GM12878 (cell line): Measurements from ENCODE around the gene FBXW9. TPM values are rescaled to one million over a fixed set of nuclear protein-coding genes. Genes with fewer than 3 reads are reported as not detected.

Source experiments
- ATAC-seq: fragments of 200-7000 bp; cut with Tn5 transposase; 3 replicates; pipeline ENCODE4 v1.9.1; 2020; ENCODE audit warnings: mild to moderate bottlenecking, moderate library complexity
- BruUV-seq: library from RNA; stranded (reverse); fragments of 400-500 nt; replicated peaks from 2 replicates; lab custom pipeline; 2021; lab: Mats Ljungman, UMichigan
- CTCF ChIA-PET: fragments of 300-600 bp; sonication (Branson Sonifier 250); formaldehyde crosslinking; extraction: SDS; loops from one replicate; lab custom pipeline; 2021; ENCODE audit warnings: inconsistent platforms; lab: Yijun Ruan, JAX
- POLR2A ChIA-PET: fragments of 350-600 bp; formaldehyde crosslinking; extraction: SDS; loops from one replicate; lab custom pipeline; 2021; ENCODE audit warnings: inconsistent platforms; lab: Charles Lee
- RAD21 ChIA-PET: fragments of 300-600 bp; sonication (Branson Sonifier 250); formaldehyde crosslinking; loops from one replicate; lab custom pipeline; 2023; ENCODE audit warnings: antibody characterized with exemption; ENCODE audit not compliant: unreplicated experiment; lab: Charles Lee
- SMC1A ChIA-PET: fragments of 300-600 bp; sonication (Branson Sonifier 250); formaldehyde crosslinking; loops from one replicate; lab custom pipeline; 2023; ENCODE audit not compliant: unreplicated experiment, uncharacterized antibody; lab: Charles Lee
- DNase-seq: peaks from one replicate; pipeline ENCODE4 v3.0.0-alpha.2; 2011; ENCODE audit warnings: low read depth, low spot score
- FAIRE-seq: peaks from 3 replicates; lab custom pipeline; 2011; peaks lifted over from hg19 to GRCh38; lab: Jason Lieb, UNC
- H2AFZ ChIP-seq: 2 replicates; pipeline ENCODE4 v1.6.0; 2011; ENCODE audit warnings: low read depth, low read length, control low read depth; ENCODE audit not compliant: control insufficient read depth
- H3K27ac ChIP-seq: 2 replicates; pipeline ENCODE4 v1.5.1; 2011; ENCODE audit warnings: control low read depth; ENCODE audit not compliant: control insufficient read depth, insufficient read depth
- H3K27me3 ChIP-seq, 2 experiments: replicated peaks in 1 of 2; 2 replicates each; pipeline versions ENCODE4 v1.6.0 to v1.6.1; 2011; ENCODE audit warnings: low read length in 1 of 2; ENCODE audit not compliant: control insufficient read depth in 2 of 2, insufficient read depth in 2 of 2
- H3K36me3 ChIP-seq, 2 experiments: 2 replicates each; pipeline ENCODE4 v1.5.1; 2011; ENCODE audit warnings: low read length in 1 of 2; ENCODE audit not compliant: control insufficient read depth in 2 of 2, insufficient read depth in 2 of 2
- H3K4me1 ChIP-seq: 2 replicates; pipeline ENCODE4 v1.6.1; 2011; ENCODE audit warnings: mild to moderate bottlenecking, low read length, moderate library complexity, mixed read lengths; ENCODE audit not compliant: control insufficient read depth, insufficient read depth
- H3K4me2 ChIP-seq: 2 replicates; pipeline ENCODE4 v1.6.0; 2011; ENCODE audit warnings: control low read depth; ENCODE audit not compliant: control insufficient read depth, insufficient read depth
- H3K4me3 ChIP-seq: fragments of 200-600 bp; sonication (generic); 2 replicates; pipeline ENCODE4 v1.5.1; 2016
- H3K79me2 ChIP-seq: 2 replicates; pipeline ENCODE4 v1.6.0; 2011; ENCODE audit warnings: low read length; ENCODE audit not compliant: control insufficient read depth, insufficient read depth
- H3K9ac ChIP-seq: 2 replicates; pipeline ENCODE4 v1.8.0; 2011; ENCODE audit warnings: low read length, control low read depth, mixed read lengths; ENCODE audit not compliant: control insufficient read depth, insufficient read depth
- H3K9me3 ChIP-seq: replicated peaks from 3 replicates; pipeline ENCODE4 v1.5.1; 2011; ENCODE audit warnings: mild to moderate bottlenecking, low read length; ENCODE audit not compliant: control insufficient read depth, insufficient read depth
- H4K20me1 ChIP-seq: 2 replicates; pipeline ENCODE4 v1.6.0; 2011; ENCODE audit not compliant: control insufficient read depth, insufficient read depth
- CBX5 ChIP-seq: sonication (generic); IDR thresholded peaks from 2 replicates; pipeline ENCODE4 v1.6.1; 2016; ENCODE audit warnings: low read depth, moderate library complexity, mild to moderate bottlenecking, inconsistent platforms
- CHD1 ChIP-seq: IDR thresholded peaks from 2 replicates; pipeline ENCODE4 v1.6.1; 2012; ENCODE audit warnings: low read depth, low read length, improper control_type of control experiment
- E2F4 ChIP-seq: IDR thresholded peaks from 2 replicates; pipeline ENCODE4 v1.6.1; 2012; ENCODE audit warnings: low read depth, low read length, improper control_type of control experiment
- ESRRA ChIP-seq: IDR thresholded peaks from 2 replicates; pipeline ENCODE4 v1.6.1; 2012; ENCODE audit warnings: mild to moderate bottlenecking, low read length, improper control_type of control experiment
- EZH2 ChIP-seq: IDR thresholded peaks from 2 replicates; pipeline ENCODE4 v1.6.1; 2012; ENCODE audit warnings: low read depth, mild to moderate bottlenecking, control low read depth, inconsistent platforms, low read length, borderline replicate concordance; ENCODE audit not compliant: control insufficient read depth
- FOXM1 ChIP-seq: IDR thresholded peaks from 2 replicates; pipeline ENCODE4 v1.6.1; 2012; ENCODE audit warnings: low read depth, mild to moderate bottlenecking, inconsistent platforms, low read length, moderate library complexity
- HDAC2 ChIP-seq: fragments of 200-600 bp; sonication (generic); IDR thresholded peaks from 2 replicates; pipeline ENCODE4 v1.6.1; 2017
- IRF5 ChIP-seq: fragments of 450-650 bp; IDR thresholded peaks from 2 replicates; pipeline ENCODE4 v1.6.1; 2017; ENCODE audit warnings: borderline replicate concordance
- JUNB ChIP-seq: IDR thresholded peaks from 2 replicates; pipeline ENCODE4 v1.6.1; 2016; ENCODE audit warnings: antibody characterized with exemption, mild to moderate bottlenecking
- MAX ChIP-seq: IDR thresholded peaks from 2 replicates; pipeline ENCODE4 v1.6.1; 2012; ENCODE audit warnings: low read depth, low read length, improper control_type of control experiment
- MYB ChIP-seq: fragments of 150-350 bp; IDR thresholded peaks from 2 replicates; pipeline ENCODE4 v1.6.1; 2014; ENCODE audit warnings: mild to moderate bottlenecking, low read depth, low read length, borderline replicate concordance
- REST ChIP-seq: IDR thresholded peaks from 2 replicates; pipeline ENCODE4 v1.6.1; 2012; ENCODE audit warnings: mild to moderate bottlenecking, low read depth, low read length
- SMC3 ChIP-seq: IDR thresholded peaks from 2 replicates; pipeline ENCODE4 v1.6.1; 2011; ENCODE audit warnings: low read length, improper control_type of control experiment, borderline replicate concordance
- SUZ12 ChIP-seq: fragments of 200-600 bp; sonication (generic); IDR thresholded peaks from one replicate; pipeline ENCODE4 v1.6.1; 2018; ENCODE audit warnings: antibody characterized with exemption, mild to moderate bottlenecking; ENCODE audit not compliant: unreplicated experiment
- ZBTB33 ChIP-seq: fragments of 450-650 bp; IDR thresholded peaks from 2 replicates; pipeline ENCODE4 v1.6.1; 2017; ENCODE audit warnings: mild to moderate bottlenecking
- ZNF207 ChIP-seq: fragments of 450-650 bp; IDR thresholded peaks from 2 replicates; pipeline ENCODE4 v1.6.1; 2014; ENCODE audit warnings: antibody characterized with exemption, mild to moderate bottlenecking, borderline replicate concordance
- ZZZ3 ChIP-seq: IDR thresholded peaks from 2 replicates; pipeline ENCODE4 v1.6.1; 2011; ENCODE audit warnings: low read depth; ENCODE audit not compliant: control insufficient read depth, insufficient read length
- WGBS: methylation state at CpG from one replicate; pipeline ENCODE4 v1.1.6; 2016; ENCODE audit warnings: low lambda C conversion rate; ENCODE audit not compliant: insufficient replicate concordance, insufficient coverage; ENCODE audit errors: missing lambda C conversion rate; 5-methylcytosine and 5-hydroxymethylcytosine counted together
- in situ Hi-C: fragments of 300-500 bp; cut with MboI; formaldehyde crosslinking; loops from 9 replicates; pipeline ENCODE4 v1.14.3; 2018; ENCODE audit warnings: mixed read lengths
- intact Hi-C: fragments of 100-400 bp; cut with micrococcal nuclease; formaldehyde crosslinking; loops from one replicate; pipeline ENCODE4 v1.14.2; 2022; ENCODE audit not compliant: unreplicated experiment
- polyA plus RNA-seq, 11 experiments: library from polyadenylated mRNA; depleted of rRNA in 4 of 11; unstranded in 6 of 11; stranded (reverse) in 5 of 11; fragments of >200 nt; fragmentation: Nextera tagmentation in 4 of 11; fragmentation: Illumina TruSeq in 1 of 11; extraction: Ambion mirVana in 4 of 11; extraction: Trizol in 1 of 11; gene quantifications; 1 replicate in 1 of 11; 2 replicates in 10 of 11; pipeline versions ENCODE4 v1.2.1 to v1.2.3, GENCODE V29; 2011 to 2016; ENCODE audit warnings: inconsistent platforms in 2 of 11, missing spikeins in 2 of 11, low read depth in 1 of 11
- total RNA-seq, 4 experiments: library from RNA; depleted of rRNA in 3 of 4; stranded (reverse); fragments of >200 nt in 3 of 4; fragmentation: Illumina TruSeq in 1 of 4; extraction: Trizol in 1 of 4; gene quantifications; 2 replicates each; pipeline versions ENCODE4 v1.2.1 to v1.2.3, GENCODE V29; 2013 to 2021

FBXW9 gene
- total and polyA plus RNA-seq, 10 of the 15 experiments (the other 5 are each of a cell fraction or from before 2014, with no cell fraction given): 0.21 to 14.8 (median 7.3) TPM

GRCh38 chr19:12692960-12693359 is 3.5 kb downstream of the FBXW9 start:
- Histone ChIP-seq H3K27ac (no peak overlapping the region), H2AFZ (no peak overlapping the region), H4K20me1 (no peaks in the 10 kb centered on the region), H3K36me3 (peaks cover under 1 to 2% of the 10 kb centered on the region in 2 experiments; a peak in 3 of 4 replicates), H3K27me3 (no peaks in the 10 kb centered on the region), H3K4me1 (peaks cover 9% of the 10 kb centered on the region), H3K4me3 (no peak overlapping the region), H3K9ac (no peak overlapping the region), H3K4me2 (no peak overlapping the region), H3K79me2 (no peaks in the 10 kb centered on the region), H3K9me3 (no peaks in the 10 kb centered on the region)
- ChIA-PET CTCF (interaction anchor here (0.9 kb wide), 1 partner anchor 15 kb away, joined by 5 read pairs; no protein-coding TSS in a partner anchor), SMC1A (no interaction called here), POLR2A (no interaction called here), RAD21 (no interaction called here)
- DNase-seq: no peak
- no peak for TF ChIP-seq IRF5
- no peak for TF ChIP-seq ZZZ3
- no peak for TF ChIP-seq CHD1
- no peak for TF ChIP-seq REST
- no peak for TF ChIP-seq EZH2
- no peak for TF ChIP-seq ZNF207
- no peak for TF ChIP-seq MYB
- no peak for TF ChIP-seq HDAC2
- TF ChIP-seq ZBTB33: no peak
- no peak for TF ChIP-seq ESRRA
- no peak for TF ChIP-seq SUZ12
- no peak for TF ChIP-seq FOXM1
- TF ChIP-seq MAX: no peak
- no peak for TF ChIP-seq SMC3
- TF ChIP-seq JUNB: no peak
- TF ChIP-seq E2F4: no peak
- no peak for TF ChIP-seq CBX5
- intact Hi-C loops (no loop called here), in situ Hi-C loops (no loop called here)
- no peak for ATAC-seq
- no peak for FAIRE-seq
- no TSS peak for BruUV-seq
- WGBS: 50% methylated on average over 5 of the region's 5 CpGs
